IPS-11a (cell line): ENCODE data around the gene HPS6.

Experiments
- H3K4me3 ChIP-seq: one replicate; pipeline ENCODE4 v1.5.1; 2013; ENCODE audit warnings: low read depth, low read length, control low read depth

Gene HPS6

GRCh38 chr10:102115775-102116174 is 50.6 kb downstream of the HPS6 start:
- H3K4me3 ChIP-seq: no peak overlapping the region

GRCh38 chr10:102116656-102117055 is 51.5 kb downstream of the HPS6 start:
- no peak overlapping the region for H3K4me3 ChIP-seq
